B cell (primary cell): ENCODE results near the gene ERC1. TPM values are rescaled to one million over a fixed set of nuclear protein-coding genes. Genes with fewer than 3 reads are reported as not detected.
A peak's percentile ranks its signal among the peaks of the same experiment; 100 is the strongest.

Experiments
- ATAC-seq: fragments of 200-7000 bp; cut with Tn5 transposase; one replicate; pipeline ENCODE4 v1.10.0; 2021; ENCODE audit warnings: low read depth, mild to moderate bottlenecking, moderate number of reproducible peaks, moderate library complexity
- CTCF ChIA-PET: fragments of 350-600 bp; sonication (Branson Sonifier 250); formaldehyde crosslinking; loops from one replicate; lab custom pipeline; 2021; ENCODE audit warnings: antibody characterized with exemption, inconsistent platforms; lab: Charles Lee
- POLR2A ChIA-PET: fragments of 350-600 bp; sonication (Branson Sonifier 250); formaldehyde crosslinking; loops from one replicate; lab custom pipeline; 2021; ENCODE audit warnings: antibody characterized with exemption; lab: Charles Lee
- DNase-seq: peaks from one replicate; pipeline ENCODE4 v3.0.0; 2013
- H2AFZ ChIP-seq: 2 replicates; pipeline ENCODE4 v1.6.1; 2012; ENCODE audit warnings: mild to moderate bottlenecking, low read depth, low read length; ENCODE audit not compliant: insufficient read depth, poor library complexity, severe bottlenecking
- H3K27ac ChIP-seq, 2 donors: 1 replicate in 1 of 2; 2 replicates in 1 of 2; pipeline ENCODE4 v1.5.1; 2012 to 2013; ENCODE audit warnings: low read length in 2 of 2, mild to moderate bottlenecking in 2 of 2, moderate library complexity in 1 of 2
- H3K27me3 ChIP-seq, 4 experiments: fragments of 200-600 bp in 1 of 4; sonication (generic) in 1 of 4; replicated peaks in 1 of 4; 1 replicate in 2 of 4; 2 replicates in 2 of 4; pipeline versions ENCODE4 v1.6.1 to v1.7.0; 2013 to 2016; ENCODE audit warnings: low read length in 3 of 4, mild to moderate bottlenecking in 2 of 4, mixed read lengths in 1 of 4, moderate library complexity in 1 of 4; ENCODE audit not compliant: insufficient read depth in 4 of 4, control insufficient read depth in 3 of 4; ENCODE audit errors: control extremely low read depth in 1 of 4
- H3K36me3 ChIP-seq, 2 experiments: replicated peaks in 1 of 2; 1 replicate in 1 of 2; 2 replicates in 1 of 2; pipeline versions ENCODE4 v1.6.1 to v1.7.1; 2013; ENCODE audit warnings: low read length in 1 of 2; ENCODE audit not compliant: insufficient read depth in 2 of 2, control insufficient read depth in 1 of 2; ENCODE audit errors: control extremely low read depth in 1 of 2, extremely low read depth in 1 of 2
- H3K4me1 ChIP-seq, 2 donors: fragments of 200-600 bp in 1 of 2; sonication (generic) in 1 of 2; 1 replicate in 1 of 2; 2 replicates in 1 of 2; pipeline versions ENCODE4 v1.5.1 to v1.6.1; 2013 to 2017; ENCODE audit warnings: low read length in 2 of 2; ENCODE audit not compliant: control insufficient read depth in 2 of 2, insufficient read depth in 2 of 2
- H3K4me2 ChIP-seq: replicated peaks from 2 replicates; pipeline ENCODE3; 2012; ENCODE audit warnings: mild to moderate bottlenecking, low read depth, low read length; ENCODE audit not compliant: poor library complexity, severe bottlenecking
- H3K4me3 ChIP-seq, 5 experiments: fragments of 200-600 bp in 1 of 5; sonication (generic) in 1 of 5; 1 replicate in 3 of 5; 2 replicates in 2 of 5; pipeline versions ENCODE4 v1.5.1 to v1.7.0; 2011 to 2016; ENCODE audit warnings: low read length in 4 of 5, mild to moderate bottlenecking in 4 of 5, low read depth in 2 of 5, control low read depth in 1 of 5, moderate library complexity in 1 of 5; ENCODE audit not compliant: insufficient read depth in 1 of 5; ENCODE audit errors: control extremely low read depth in 1 of 5, extremely low read depth in 1 of 5
- H3K79me2 ChIP-seq: fragments of 200-600 bp; sonication (generic); one replicate; pipeline ENCODE4 v1.6.0; 2016; ENCODE audit warnings: low read length; ENCODE audit not compliant: control insufficient read depth, insufficient read depth
- H3K9ac ChIP-seq: fragments of 200-600 bp; sonication (generic); 2 replicates; pipeline ENCODE4 v1.6.1; 2017; ENCODE audit warnings: mild to moderate bottlenecking, low read length, moderate library complexity
- H3K9me3 ChIP-seq, 3 donors: one replicate each; pipeline versions ENCODE4 v1.6.1 to v1.7.1; 2013; ENCODE audit warnings: low read length in 2 of 3; ENCODE audit not compliant: control insufficient read depth in 2 of 3, insufficient read depth in 1 of 3; ENCODE audit errors: control extremely low read depth in 1 of 3
- H4K20me1 ChIP-seq: 2 replicates; pipeline ENCODE4 v1.6.0; 2012; ENCODE audit warnings: mild to moderate bottlenecking, low read length; ENCODE audit not compliant: insufficient read depth, control insufficient read depth, poor library complexity, severe bottlenecking
- H3K27ac Mint-ChIP-seq: one replicate; pipeline ENCODE4 v1.8.0; 2021; ENCODE audit warnings: mixed read lengths
- H3K27me3 Mint-ChIP-seq: one replicate; pipeline ENCODE4 v1.8.0; 2021; ENCODE audit warnings: mixed read lengths
- H3K4me1 Mint-ChIP-seq: one replicate; pipeline ENCODE4 v1.8.0; 2021; ENCODE audit warnings: mixed read lengths
- H3K4me3 Mint-ChIP-seq: one replicate; pipeline ENCODE4 v1.8.0; 2021; ENCODE audit warnings: mixed read lengths
- H3K9me3 Mint-ChIP-seq: one replicate; pipeline ENCODE4 v1.8.0; 2022; ENCODE audit warnings: mixed read lengths; ENCODE audit not compliant: insufficient read depth
- CTCF ChIP-seq: fragments of 200-600 bp; IDR thresholded peaks from one replicate; pipeline ENCODE4 v1.8.0; 2022; ENCODE audit warnings: antibody characterized with exemption, mild to moderate bottlenecking
- EZH2 ChIP-seq: IDR thresholded peaks from 2 replicates; pipeline ENCODE4 v1.6.1; 2012; ENCODE audit warnings: borderline replicate concordance, low read depth, mild to moderate bottlenecking, moderate library complexity, low read length; ENCODE audit not compliant: insufficient read depth, poor library complexity, severe bottlenecking
- WGBS: methylation state at CpG from one replicate; pipeline ENCODE4 v1.1.5; 2013; ENCODE audit warnings: missing lambda C conversion rate; ENCODE audit not compliant: insufficient coverage; 5-methylcytosine and 5-hydroxymethylcytosine counted together
- intact Hi-C: fragments of 100-400 bp; cut with micrococcal nuclease; formaldehyde crosslinking; loops from one replicate; pipeline ENCODE4 v1.10.0; 2022
- polyA plus RNA-seq: library from polyadenylated mRNA; depleted of rRNA; stranded (reverse); fragments of >200 nt; gene quantifications from 2 replicates; pipeline ENCODE4 v1.2.3, GENCODE V29; 2012
- total RNA-seq, 2 donors: library from RNA; stranded (reverse); fragments of 120-200 nt in 1 of 2; gene quantifications; 1 replicate in 1 of 2; 2 replicates in 1 of 2; pipeline versions ENCODE4 v1.2.3 to v1.2.4, GENCODE V29; 2013 to 2022

The ERC1 gene
- total and polyA plus RNA-seq, 2 donors (not counting 1 experiment from before 2014, with no cell fraction given) = 4.0 to 77.6 TPM

DNA sequence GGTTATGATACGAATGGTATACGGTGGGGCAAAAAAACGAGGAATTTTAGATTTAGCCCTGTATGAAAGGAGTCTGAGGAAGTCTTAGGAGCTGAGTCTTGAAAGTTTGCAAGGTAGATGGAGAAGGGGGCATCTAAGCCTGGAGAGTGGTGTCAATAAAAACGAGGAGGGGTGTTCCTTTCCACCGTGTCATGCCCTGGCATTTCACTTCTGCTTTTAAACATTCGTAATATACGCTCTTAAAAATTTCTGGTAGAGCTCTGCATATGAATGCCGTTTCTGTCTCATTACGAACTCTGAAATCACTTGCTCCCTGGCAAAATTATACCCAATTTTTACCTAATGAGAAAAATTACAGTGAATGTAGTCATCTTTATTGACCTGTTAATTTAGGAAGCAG lies 170.2 kb downstream of the ERC1 start:
- Histone ChIP-seq H3K4me1 (peaks cover 5 to 8% of the 10 kb centered on the region in 2 donors), H2AFZ (peak overlapping the region; percentile 31), H3K36me3 (no peaks in the 10 kb centered on the region), H3K27me3 (no peaks in the 10 kb centered on the region), H3K4me2 (peak overlapping the region; percentile 40), H4K20me1 (no peaks in the 10 kb centered on the region), H3K9ac (peak overlapping the region; percentile 3), H3K4me3 (peak overlapping the region in 2 of 5 experiments; percentile 13 to 48), H3K79me2 (no peaks in the 10 kb centered on the region), H3K27ac (no peak overlapping the region), H3K9me3 (no peaks in the 10 kb centered on the region)
- no peaks in the 10 kb centered on the region for H3K9me3 Mint-ChIP-seq
- peaks cover 20% of the 10 kb centered on the region for H3K4me1 Mint-ChIP-seq
- ChIA-PET CTCF (no interaction called here), POLR2A (interaction anchor here (0.6 kb wide), 1 partner anchor 413 kb away, joined by 11 read pairs; no protein-coding TSS in a partner anchor)
- ATAC-seq (peak; percentile 69), DNase-seq (peak; percentile 41)
- TF ChIP-seq EZH2 = no peak
- TF ChIP-seq CTCF = no peak
- peak overlapping the region; percentile 2 for H3K27ac Mint-ChIP-seq
- H3K27me3 Mint-ChIP-seq = no peaks in the 10 kb centered on the region
- intact Hi-C loops = no loop called here
- 77% methylated on average over 4 of the region's 9 CpGs for WGBS
- peak overlapping the region; percentile 66 for H3K4me3 Mint-ChIP-seq

- Mint-ChIP-seq H3K9me3 (no peaks in the 10 kb centered on the region), H3K4me1 (peaks cover 20% of the 10 kb centered on the region), H3K27me3 (no peaks in the 10 kb centered on the region), H3K4me3 (no peak overlapping the region), H3K27ac (no peak overlapping the region)
- DNase-seq (no peak), ATAC-seq (no peak)
- H3K79me2 ChIP-seq = no peaks in the 10 kb centered on the region
- H4K20me1 ChIP-seq = no peaks in the 10 kb centered on the region
- H3K27me3 ChIP-seq = no peaks in the 10 kb centered on the region
- ChIA-PET CTCF (interaction anchor here (1.2 kb wide), 1 partner anchor 44 kb away, joined by 4 read pairs; no protein-coding TSS in a partner anchor), POLR2A (no interaction called here)
- H3K4me1 ChIP-seq = peaks cover 5 to 8% of the 10 kb centered on the region in 2 donors
- no CpG with 5 or more reads among the region's 5 CpGs for WGBS
- H3K9me3 ChIP-seq = no peaks in the 10 kb centered on the region
- no peak overlapping the region for H2AFZ ChIP-seq
- intact Hi-C loops = no loop called here
- H3K4me3 ChIP-seq = no peak overlapping the region
- H3K4me2 ChIP-seq = no peak overlapping the region
- TF ChIP-seq CTCF = no peak
- TF ChIP-seq EZH2 = no peak
- H3K9ac ChIP-seq = no peak overlapping the region
- no peaks in the 10 kb centered on the region for H3K36me3 ChIP-seq
- no peak overlapping the region for H3K27ac ChIP-seq
These were observed 171.2 kb downstream of the ERC1 start for GRCh38 chr12:1162081-1162760.
